GM21423 (cell line): Measurements from ENCODE around the gene FSTL5.

ENCODE experiments used
- ATAC-seq: cut with Tn5 transposase; IDR thresholded peaks from one replicate; pipeline ENCODE4 v1.9.1; 2021; ENCODE audit warnings: mild to moderate bottlenecking, moderate library complexity; ENCODE audit not compliant: unreplicated experiment

Gene FSTL5

DNA sequence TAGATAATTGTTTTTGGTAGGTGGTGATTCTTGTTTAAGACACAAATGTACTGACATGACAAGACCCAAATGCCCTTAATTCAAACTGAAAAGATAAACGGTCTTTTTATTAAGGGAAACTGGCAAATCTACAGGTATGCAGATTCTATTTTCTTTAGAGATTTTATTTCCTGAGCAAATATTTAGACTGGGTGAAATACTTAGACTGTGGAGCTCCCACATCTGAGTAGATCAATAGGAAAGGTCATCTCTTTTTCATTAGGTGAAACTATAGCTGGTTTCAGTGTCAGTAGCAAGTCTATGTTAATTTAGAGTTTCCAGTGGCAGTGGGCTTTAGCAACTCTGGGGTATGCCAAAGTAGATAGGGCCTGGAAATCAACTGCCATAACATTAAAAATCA is 446.7 kb downstream of the FSTL5 start:
- ATAC-seq: no peak

DNA sequence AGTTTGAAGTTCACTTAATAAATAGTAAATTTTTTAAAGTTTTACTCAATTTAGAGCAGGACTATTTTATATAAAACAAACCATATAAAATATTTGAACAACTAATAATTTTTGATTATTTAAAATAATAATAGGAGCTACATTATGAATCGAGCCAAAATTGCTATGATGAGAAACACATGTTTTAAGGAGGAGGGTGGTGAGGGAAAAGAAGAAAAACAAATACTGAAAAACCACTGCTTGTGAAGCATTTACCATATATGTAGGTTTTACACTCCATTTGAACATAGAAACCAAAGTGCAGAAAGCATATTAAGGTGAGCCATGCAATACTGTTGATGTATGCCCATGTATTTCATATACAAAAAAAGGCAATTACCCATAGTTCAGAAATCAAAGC is 448.9 kb downstream of the FSTL5 start:
- ATAC-seq: no peak

DNA sequence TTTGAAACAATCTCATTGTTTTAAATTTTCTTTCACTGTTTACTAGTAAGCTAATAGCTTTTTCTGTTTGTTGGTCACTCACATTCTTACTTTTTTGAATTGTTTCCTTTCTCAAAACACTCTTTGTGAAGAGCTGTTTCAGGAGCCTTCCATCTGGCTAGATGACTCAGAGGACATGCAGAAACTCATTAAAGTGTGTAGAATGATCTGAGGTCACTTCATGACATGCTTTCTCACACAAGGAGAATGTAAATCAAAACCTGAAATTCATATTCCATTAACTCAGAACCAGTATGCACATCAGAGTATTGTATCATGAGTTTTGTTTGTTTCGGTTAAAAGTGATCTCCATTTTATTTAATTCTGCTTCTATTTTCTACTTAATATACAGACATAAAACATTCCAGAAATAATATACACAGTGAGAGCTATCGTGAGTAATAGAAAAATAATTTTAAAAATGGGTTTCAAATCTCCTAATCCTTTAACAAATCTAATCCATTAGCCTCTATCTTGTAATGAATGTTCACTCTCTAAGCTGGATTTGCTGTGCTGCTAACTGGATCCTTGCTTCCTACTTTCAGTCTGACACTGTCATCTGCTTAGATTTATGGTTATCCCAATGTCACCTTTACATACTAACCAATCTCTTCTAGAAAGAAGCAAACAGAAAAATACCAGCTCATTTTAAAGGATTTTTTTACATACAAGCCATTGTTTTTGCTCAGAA is 449.6 kb downstream of the FSTL5 start:
- no peak for ATAC-seq

DNA sequence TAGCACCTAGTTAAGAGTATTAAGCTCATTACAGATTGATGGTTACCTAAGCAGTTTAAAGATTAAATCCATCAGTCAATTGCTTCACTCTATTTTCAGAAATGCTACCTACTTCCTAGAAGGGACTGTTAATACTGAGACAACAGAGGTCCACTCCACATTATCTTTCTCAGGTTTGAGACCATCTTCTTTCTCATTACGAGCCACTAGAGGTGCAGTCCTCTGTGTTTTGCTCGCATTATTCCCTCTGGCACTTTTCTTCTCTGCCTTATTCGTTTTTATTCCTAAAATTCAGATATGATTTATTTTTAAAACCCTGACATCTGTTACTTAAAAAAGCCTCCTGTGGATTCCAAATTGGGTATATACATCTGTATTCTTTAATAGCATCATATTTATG is 459.1 kb downstream of the FSTL5 start:
- no peak for ATAC-seq

DNA sequence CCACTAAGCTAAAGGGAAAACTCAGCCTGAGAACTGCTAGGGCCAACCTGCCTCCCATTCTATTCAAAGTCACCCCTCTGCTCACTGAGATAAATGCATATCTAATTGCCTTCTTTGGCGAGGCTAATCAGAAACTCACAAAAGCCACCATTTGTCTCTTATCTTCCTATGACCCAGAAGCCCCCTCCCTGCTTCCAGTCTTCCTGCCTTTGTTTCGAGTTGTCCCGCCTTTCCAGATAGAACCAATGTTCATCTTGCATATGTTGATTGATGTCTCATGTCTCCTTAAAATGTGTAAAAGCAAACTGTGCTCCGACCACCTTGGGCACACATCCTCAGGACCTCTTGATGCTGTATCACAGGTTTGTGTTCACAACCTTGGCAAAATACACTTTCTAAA is 459.8 kb downstream of the FSTL5 start:
- ATAC-seq: no peak

DNA sequence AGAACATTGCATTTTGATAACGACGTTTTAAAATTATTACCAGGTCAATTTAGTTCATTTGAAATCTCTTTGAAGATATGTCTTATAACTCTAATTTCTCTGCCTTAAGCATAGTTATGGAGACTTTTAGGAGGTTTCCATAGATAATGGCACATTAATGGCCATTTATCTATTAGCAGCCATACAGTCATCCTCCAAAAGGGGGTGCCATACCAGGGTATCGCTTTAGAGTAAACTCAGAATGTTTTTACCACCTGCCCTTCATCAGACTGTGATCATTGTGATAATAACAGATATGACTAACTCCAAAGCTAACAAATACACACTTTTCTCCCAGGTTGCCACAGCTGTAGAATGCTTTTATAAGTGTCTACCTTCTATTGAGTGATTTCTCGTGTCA is 461.5 kb downstream of the FSTL5 start:
- no peak for ATAC-seq

DNA sequence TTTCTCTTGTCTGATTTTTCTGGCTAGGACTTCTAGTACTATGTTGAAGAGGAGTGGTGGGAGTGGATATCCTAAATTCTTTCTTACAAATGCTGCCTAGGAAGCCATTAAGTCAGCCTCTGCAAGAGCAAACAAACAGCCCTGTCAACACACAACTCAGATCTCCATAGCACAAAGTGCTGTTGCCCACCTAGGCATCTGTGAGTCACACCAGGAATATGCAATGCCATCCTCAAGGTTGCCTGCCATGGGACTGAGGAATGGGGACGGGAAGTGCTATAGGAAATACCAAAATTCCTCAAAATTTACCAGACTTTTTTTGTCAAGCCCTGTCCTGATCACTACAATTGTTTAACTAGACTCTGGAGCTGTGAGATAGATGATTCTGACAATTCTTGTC is 466.9 kb downstream of the FSTL5 start:
- ATAC-seq: no peak

DNA sequence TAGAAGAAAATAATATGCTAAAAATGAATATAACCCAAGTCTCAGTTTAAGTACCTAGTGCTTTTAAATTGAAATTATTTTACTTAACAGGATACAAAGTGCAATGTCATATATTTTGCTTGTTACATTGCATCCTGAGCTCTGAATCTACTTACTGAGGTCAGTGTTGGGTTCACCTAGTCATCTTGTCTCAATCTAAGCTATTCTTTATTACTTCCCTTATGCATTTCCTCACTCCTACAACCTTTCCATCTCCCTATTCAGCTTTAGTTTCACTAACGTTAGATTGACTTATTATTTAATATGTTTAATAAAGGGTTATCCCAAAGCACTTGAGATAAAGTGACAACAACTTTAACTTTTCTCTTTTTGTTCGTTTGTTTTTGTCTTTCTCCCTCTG is 483.7 kb downstream of the FSTL5 start:
- no peak for ATAC-seq

DNA sequence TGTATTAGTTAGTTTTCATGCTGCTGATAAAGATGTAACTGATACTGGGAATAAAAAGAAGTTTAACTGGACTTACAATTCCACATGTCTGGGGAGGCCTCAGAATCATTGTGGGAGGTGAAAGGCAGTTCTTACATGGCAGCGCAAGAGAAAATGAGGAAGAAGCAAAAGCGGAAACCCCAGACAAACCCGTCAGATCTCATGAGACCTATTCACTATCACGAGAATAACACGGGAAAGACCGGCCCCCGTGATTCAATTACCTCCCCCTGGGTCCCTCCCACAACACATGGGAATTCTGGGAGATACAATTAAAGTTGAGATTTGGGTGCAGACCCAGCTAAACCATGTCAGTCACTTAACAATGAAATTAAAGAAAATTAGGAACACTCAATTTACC is 499.1 kb downstream of the FSTL5 start:
- ATAC-seq: no peak

DNA sequence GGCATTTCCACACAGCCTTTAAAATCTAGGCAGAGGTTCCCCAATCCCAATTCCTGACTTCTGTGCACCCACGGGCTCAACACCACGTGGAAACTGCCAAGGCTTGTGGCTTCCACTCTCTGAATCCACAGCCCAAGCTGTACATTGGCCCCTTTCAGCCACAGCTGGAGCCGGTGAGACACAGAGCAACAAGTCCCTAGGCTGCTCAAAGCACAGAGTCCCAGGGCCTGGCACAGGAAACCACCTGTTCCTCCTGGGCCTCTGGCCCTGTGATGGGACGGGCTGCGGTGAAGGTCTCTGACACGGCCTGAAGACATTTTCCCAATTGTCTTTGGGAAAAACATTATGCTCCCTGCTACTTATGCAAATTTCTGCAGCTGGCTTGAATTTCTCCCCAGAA is 500.0 kb downstream of the FSTL5 start:
- ATAC-seq: no peak

DNA sequence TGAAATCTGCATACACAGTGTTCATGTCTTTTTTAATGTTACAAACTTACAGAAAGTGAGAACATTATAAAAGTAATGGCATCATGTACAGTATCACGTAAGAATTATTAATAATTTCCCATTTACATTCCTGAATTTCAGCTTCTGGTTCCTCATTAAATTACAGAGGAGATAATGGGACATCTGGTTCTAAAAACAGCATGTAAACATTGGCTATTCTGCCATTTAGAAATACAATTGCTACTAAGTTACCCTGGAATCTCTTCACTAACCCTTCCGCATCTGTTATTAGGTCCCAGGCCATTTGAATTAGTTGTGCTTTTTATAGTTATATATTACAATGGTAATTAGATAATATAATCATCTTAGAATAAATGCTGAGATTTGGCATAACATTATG is 505.1 kb downstream of the FSTL5 start:
- no peak for ATAC-seq

DNA sequence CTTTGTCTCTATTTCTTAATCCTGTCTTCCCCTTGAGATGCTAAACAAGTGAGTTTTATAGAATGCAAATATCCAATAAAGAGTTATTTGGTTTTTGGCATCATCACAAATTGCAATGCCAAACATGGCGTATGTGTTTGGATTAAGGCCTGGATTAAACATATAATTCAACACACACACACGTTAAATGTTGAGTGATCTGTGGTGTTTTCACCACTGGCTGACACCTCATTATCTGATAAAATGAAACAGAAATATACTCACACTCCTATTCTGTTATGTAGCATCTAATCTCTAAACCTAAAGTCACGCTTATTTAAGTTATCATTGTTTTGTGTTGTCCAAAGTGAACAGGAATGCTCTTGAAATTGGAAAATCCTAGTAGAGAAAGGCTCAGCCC is 506.2 kb downstream of the FSTL5 start:
- ATAC-seq: no peak

DNA sequence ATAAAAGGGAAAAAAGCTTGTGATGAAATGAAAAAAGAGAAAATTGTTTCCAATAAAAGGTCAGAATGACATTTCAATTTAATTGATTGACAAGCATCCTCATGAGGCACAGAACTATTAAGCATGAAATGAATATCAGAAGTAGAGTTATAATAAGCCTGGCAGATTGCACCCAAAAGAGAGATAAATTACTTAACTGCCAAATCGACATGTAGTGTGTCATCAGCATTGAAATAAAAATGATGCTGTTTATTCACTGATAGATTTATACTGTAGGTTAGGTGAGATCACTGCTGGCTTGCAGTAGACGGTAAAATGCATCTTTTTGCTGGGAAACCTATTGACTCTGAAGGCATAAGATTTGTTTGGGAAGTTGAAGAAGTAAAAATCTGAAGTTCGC is 507.2 kb downstream of the FSTL5 start:
- no peak for ATAC-seq

DNA sequence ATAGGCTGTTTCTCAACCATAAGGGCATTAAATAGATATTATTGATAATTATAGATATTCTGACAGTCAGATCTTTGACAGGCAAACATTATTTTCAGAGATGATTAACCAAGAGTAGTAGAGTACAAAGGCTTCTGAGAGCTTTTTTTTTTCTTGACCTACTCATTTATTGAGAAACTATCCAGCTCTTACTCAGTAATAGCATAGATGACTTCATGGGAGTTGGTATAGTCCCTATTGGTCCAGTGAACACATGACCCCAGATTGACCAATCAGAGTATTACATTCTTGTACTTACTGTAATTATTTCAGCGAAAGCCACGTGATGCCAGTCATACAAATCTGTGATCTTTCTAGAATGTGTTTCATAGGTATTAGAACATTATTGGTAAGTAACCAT is 508.7 kb downstream of the FSTL5 start:
- ATAC-seq: no peak

DNA sequence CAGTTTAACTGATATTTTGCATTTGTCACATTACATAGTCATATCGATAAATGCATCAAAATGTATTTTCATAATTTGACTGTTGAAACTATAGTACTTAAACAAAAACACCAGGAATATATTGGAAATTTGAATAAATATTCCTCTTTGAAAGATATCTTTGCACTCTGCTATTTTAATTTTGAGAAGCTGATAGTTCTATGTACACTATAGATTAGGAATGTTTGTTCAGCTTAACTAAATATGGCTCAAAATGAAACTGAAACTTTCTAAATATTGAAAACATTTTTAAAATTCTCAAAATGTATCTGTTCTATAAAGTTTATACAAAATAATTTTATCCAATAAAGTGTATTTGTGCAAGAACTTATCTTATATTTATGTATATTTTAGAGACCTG is 510.1 kb downstream of the FSTL5 start:
- no peak for ATAC-seq

DNA sequence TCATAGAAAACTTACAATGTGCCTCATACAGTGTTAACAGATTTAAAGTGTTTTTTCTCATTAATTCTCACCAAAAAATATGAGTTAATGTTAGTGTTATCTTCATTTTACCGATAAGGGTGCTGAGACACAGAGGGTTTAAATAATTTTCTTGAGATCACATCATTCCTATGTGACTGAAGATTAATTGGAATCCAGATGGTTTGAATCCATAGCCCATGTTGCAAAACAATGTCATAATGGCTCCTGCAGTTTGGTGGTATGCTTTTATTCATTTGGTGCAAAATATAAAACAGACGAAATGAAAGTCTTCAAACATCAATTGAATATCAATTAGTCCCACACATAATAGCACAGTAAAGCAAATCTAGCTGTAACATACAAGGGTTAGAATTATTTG is 512.2 kb downstream of the FSTL5 start:
- ATAC-seq: no peak

DNA sequence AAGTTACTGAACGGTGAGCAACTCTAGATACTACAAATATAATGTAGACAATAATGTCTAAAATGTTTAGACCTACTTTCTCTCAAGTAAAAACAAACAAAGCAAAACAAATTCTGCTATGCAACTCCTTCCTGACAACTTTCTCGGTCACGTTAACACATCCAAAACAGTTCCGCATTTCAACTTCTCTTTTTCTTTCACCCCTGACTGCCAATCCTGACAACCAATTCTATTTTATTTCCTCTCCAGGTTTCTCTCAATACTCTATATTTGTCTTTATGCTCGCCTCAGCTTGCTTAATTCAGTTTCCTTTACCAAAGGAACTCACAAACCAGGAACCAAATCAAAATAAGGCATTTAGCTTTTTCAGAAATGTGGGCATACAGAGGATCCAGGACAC is 513.0 kb downstream of the FSTL5 start:
- no peak for ATAC-seq

DNA sequence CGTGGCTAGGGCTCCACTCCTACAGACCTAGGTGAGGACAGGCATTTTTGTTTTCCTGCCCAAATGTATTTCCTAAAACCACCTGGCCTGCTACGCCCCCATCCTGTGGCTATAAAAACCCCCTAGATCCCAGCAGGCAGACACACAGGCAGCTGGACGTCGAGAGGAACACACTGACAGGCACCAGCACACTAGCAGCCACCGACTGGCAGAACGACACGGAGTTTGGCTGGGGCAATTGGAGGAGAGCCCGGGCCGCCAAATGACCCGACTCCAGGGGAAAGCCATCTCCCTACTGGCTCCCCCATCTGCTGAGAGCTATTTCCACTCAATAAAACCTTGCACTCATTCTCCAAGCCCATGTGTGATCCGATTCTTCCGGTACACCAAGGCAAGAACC is 516.0 kb downstream of the FSTL5 start:
- ATAC-seq: no peak

DNA sequence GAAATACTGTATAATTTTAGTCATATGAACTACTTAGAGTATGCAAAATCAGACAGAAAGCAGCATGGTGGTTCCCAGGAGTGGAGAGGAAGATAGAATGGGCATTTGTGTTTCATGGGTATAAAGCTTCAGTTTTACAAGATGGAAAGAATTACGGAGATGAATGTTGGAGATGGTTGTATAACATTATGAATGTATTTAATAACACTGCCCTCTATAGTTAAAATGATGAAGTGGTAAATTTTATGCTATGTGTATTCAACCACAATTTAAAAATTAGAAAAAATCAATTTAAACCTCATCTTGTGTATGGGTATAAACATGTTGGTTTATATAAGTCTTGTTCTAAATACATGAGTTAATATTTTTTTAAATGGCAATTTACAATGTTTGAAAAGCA is 521.1 kb downstream of the FSTL5 start:
- ATAC-seq: no peak

DNA sequence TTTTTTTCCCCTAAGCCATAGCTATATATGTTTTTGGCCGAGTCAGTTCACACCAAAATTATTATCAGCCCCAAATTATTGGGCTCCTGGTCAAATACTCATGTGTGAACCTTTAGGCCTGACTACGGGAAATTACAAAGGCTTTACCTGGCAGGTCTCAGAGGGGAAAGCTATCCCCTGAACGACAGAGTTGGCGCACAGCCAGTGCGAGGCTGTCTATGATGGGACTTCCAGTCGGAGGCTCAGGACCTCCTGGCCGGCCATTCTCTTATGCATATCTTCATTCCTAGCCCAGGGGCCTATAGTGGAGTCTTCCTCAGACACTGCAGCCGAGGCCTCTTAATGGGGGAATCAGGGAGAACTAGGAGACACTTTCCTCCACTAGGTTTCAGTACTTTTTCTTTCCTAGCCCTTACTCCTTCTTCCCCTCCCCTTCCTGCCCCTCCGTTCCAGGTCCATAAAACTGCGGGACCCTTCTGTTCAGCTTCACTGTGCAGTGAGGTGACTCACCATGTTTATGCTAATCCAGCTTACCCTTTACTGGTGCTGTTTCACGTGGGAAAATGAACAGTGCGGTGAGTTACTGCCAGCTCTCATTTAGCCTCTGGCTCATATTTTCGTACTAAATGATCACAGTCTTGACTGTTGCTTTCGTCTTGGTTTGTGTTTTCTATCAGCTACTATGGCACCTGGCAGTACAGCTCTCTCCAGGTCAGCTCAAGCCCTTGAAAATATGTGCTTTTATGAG is 533.9 kb downstream of the FSTL5 start:
- ATAC-seq: no peak

DNA sequence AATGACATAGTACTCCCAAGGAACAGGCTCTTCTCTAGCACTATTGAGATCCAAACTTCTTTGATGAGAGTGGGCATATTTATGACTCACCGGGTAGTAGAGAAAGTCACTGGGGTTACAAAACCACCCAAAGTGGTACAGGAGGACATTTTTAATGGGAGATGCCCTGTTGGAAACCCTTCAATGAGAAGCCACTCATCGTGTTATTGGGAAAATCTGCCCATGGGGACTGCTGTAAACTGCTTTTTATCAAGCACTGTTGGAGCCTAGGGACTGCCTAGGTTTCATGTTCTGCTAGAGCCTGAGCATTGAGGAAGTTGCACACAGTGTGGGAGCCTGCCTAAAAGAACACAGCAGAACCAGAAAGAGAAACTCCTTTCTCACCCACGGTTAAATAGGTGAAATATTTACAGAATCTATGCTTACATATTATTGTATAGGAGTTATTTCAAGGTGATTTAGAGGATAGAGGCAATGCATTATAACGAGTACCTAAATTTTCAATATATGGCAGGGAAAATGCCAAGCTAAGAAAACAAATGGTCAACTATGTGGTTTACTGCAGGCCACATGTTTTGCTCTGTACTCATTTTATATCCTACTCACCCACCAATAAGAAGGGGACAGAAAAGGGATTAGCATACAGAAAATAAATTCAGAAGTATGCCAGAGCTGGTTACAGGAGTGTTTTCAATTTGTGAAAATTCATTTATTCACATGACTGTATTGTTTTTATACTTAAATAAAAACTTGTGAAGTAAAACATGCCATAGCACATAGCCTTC is 559.1 kb downstream of the FSTL5 start:
- peak; percentile 83 for ATAC-seq

DNA sequence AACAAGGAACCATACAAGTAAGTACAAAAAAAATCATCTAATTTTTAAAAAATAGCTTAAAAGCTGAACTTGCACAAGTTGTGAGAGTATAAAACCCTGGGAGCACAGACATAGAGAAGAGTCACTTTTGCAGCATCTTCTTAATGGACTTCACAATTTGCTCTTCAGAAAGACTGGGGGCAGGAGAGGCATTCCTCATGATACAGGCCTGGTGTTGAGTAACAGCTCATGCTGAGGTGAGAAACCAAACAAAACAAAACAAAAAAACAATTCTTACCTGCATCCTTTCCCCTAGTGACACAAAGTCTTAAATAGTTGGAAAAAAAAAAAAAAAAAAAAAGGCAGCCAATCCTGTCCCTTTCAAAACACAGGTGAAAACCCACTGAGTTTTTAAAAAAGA is 562.8 kb downstream of the FSTL5 start:
- no peak for ATAC-seq
